ENCODE results near the gene LYST. TPM values are rescaled to one million over a fixed set of nuclear protein-coding genes. Genes with fewer than 3 reads are reported as not detected.

LYST gene, protein sequence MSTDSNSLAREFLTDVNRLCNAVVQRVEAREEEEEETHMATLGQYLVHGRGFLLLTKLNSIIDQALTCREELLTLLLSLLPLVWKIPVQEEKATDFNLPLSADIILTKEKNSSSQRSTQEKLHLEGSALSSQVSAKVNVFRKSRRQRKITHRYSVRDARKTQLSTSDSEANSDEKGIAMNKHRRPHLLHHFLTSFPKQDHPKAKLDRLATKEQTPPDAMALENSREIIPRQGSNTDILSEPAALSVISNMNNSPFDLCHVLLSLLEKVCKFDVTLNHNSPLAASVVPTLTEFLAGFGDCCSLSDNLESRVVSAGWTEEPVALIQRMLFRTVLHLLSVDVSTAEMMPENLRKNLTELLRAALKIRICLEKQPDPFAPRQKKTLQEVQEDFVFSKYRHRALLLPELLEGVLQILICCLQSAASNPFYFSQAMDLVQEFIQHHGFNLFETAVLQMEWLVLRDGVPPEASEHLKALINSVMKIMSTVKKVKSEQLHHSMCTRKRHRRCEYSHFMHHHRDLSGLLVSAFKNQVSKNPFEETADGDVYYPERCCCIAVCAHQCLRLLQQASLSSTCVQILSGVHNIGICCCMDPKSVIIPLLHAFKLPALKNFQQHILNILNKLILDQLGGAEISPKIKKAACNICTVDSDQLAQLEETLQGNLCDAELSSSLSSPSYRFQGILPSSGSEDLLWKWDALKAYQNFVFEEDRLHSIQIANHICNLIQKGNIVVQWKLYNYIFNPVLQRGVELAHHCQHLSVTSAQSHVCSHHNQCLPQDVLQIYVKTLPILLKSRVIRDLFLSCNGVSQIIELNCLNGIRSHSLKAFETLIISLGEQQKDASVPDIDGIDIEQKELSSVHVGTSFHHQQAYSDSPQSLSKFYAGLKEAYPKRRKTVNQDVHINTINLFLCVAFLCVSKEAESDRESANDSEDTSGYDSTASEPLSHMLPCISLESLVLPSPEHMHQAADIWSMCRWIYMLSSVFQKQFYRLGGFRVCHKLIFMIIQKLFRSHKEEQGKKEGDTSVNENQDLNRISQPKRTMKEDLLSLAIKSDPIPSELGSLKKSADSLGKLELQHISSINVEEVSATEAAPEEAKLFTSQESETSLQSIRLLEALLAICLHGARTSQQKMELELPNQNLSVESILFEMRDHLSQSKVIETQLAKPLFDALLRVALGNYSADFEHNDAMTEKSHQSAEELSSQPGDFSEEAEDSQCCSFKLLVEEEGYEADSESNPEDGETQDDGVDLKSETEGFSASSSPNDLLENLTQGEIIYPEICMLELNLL (N-terminal part only)
- polyA plus RNA-seq: 29.4 and 30.0 TPM in 2 replicates

DNA sequence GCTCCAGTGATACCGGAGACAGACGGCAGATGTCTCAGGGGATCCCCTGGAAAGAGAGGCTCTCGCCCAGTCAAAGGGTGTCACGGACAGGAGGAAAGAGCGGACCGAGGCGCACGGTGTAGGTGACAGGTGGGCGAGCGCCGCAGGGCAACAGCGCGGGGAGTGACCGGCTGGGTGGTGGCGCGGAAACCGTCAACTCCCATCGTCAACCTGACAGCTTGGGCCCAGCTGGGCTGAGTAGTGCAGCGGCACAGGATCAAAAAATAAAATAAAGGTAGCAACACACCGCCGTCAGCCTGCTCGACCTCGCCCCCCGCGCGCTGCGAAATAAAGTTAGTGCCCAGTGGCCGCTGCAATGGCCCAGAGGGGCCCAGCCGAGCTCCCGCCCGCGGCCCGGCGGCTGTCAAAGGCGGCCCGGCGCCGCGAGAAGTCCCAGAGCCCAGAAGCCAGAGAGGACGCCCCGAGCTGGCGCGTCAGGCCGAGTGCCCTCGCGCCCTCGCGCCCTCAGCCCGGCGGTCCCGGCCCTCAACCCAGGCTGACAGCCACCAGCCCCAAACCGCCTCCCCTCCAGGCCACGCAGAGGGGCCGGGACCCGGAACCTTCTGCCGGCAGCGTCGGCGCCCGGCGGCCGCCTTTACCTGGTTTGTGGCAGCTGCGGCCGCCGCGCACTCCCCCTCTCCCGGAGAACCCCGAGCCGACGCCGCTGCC is at the start of gene LYST:
Gene LYST, minus strand, starts transcription at position 702 of the 708 bp plus-strand sequence. CDS start 36,489 bp downstream, outside the sequence.

DNA sequence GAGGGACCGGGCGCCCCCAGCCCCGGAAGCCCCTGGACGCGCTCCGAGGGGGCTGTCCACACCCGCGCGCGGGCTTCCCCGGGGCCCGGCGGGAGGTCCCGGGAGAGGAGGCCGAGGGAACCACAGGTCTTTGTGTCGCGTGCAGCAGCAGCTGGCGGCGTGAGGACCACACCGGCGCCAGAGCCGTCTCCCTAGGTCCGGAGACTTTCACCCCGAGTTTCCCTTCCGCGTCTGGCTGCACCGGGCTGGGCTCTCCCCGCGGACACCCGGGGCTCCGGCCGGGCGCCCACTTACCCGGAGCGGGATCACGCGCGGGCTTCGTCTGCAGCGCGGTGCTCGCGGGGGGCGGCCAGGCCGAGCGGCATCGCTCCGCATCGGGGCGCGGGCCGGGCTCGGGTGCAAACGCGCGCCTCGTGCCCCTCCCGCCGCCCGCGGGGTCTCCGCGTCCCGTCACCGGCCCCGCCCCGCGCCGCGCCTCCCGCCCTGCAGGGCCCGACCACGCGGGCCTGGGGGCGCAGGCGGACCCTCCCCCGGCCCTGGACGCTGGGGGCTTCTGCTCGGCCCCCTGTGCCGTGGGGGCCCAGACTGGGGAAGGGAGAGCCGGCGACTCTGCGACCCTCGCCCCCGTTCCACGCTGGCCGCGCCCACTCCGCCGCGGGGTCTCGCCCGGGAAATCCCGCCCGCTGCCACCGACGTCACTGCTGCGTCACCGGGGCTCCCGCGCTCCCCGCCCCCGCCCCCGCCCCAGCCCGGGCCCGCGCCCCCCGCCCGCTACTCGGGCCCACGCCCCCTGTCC is 217.1 kb downstream of the LYST start, which contains the start of gene GNG4:
Gene GNG4, minus strand, starts transcription at position 417 of the 796 bp plus-strand sequence. CDS start 65,946 bp downstream, outside the sequence.

Other genes starting within 250 kb of the LYST start
- 42.4 and 56.8 TPM in 2 replicates for gene GNG4, start 217.1 kb downstream of the LYST start, polyA plus RNA-seq
- 0.56 and 0.77 TPM in 2 replicates for gene NID1, start 198.2 kb upstream of the LYST start, polyA plus RNA-seq